Measurements from ENCODE around the gene EEF1G. TPM values are rescaled to one million over a fixed set of nuclear protein-coding genes. Genes with fewer than 3 reads are reported as not detected.

Gene EEF1G
- total RNA-seq, 4 donors from 2014 or later: 650 to 1,310 (median 1,178) TPM

DNA sequence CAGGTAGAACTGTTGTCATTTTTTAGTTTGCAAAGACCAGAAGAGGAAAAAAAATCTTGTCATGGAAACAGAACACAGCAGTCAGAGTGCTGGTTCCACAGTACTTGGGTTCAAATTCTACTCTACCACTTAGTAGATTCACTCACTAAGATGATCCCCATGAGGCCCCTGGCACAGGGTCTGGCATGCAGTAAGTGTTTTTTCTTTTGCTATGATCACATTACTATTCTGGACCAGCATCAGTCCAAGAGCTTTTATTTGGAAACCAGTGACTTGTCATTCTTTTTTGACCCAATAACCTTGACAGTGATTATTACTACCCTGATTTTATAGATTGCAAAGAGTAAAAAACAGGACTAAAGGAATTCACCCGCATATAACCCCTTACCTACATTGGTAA, 4.1 kb downstream of the EEF1G start:
- TF ChIP-seq, protein P1, sequence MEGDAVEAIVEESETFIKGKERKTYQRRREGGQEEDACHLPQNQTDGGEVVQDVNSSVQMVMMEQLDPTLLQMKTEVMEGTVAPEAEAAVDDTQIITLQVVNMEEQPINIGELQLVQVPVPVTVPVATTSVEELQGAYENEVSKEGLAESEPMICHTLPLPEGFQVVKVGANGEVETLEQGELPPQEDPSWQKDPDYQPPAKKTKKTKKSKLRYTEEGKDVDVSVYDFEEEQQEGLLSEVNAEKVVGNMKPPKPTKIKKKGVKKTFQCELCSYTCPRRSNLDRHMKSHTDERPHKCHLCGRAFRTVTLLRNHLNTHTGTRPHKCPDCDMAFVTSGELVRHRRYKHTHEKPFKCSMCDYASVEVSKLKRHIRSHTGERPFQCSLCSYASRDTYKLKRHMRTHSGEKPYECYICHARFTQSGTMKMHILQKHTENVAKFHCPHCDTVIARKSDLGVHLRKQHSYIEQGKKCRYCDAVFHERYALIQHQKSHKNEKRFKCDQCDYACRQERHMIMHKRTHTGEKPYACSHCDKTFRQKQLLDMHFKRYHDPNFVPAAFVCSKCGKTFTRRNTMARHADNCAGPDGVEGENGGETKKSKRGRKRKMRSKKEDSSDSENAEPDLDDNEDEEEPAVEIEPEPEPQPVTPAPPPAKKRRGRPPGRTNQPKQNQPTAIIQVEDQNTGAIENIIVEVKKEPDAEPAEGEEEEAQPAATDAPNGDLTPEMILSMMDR (IDR thresholded peaks at IDR 0.05; ENCODE audit: low read depth): no peak

DNA sequence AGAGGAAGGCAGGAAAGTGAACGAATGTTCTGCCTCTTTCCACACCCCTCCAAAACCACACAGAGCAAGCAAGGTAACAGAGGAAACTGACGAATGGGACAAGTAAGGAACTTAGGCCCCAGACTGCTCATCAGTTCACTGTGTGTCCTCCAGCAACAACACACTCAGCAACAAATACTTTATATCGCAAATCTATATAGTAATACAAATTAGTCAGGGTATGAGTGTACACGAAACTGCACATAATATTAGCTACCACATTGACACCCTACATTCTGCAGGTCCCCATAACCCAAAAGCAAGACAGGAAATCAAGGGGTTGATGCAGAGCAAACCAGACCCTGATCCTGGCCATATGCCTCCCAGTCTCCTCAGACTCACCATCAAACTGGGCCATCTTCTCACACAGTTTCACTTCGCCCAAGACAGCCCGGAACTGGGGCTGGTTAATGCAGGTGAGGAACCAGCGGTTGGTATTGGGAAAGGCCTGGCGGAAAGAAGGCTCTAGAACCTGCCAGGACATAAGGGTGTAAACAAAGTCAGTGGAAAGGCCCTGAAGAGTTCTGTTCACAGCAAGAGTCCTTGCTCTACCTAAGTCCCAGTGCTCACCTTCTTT, 6.6 kb downstream of the EEF1G start:
- TF ChIP-seq, protein P1 (IDR thresholded peaks at IDR 0.05; ENCODE audit: low read depth): no peak

DNA sequence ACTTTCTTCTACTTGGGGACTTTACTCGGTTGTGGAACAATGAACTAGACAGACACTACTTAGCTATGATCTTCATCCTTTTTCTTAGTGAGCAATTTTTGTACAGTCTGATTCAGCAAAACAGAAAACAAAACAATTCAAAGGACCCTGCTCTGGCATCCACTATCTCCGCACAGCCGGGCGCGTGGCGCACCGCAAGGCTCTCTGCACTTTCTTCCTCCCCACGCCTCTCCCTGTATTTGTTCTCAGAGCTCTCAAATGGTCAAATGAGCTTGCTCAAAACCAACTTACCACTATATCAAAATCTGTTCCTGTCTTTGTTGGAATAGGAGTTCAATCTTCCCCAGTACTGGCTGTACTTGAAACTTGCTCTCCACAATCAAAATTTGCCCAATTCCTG, 7.4 kb downstream of the EEF1G start:
- TF ChIP-seq, protein P1 (IDR thresholded peaks at IDR 0.05; ENCODE audit: low read depth): no peak

DNA sequence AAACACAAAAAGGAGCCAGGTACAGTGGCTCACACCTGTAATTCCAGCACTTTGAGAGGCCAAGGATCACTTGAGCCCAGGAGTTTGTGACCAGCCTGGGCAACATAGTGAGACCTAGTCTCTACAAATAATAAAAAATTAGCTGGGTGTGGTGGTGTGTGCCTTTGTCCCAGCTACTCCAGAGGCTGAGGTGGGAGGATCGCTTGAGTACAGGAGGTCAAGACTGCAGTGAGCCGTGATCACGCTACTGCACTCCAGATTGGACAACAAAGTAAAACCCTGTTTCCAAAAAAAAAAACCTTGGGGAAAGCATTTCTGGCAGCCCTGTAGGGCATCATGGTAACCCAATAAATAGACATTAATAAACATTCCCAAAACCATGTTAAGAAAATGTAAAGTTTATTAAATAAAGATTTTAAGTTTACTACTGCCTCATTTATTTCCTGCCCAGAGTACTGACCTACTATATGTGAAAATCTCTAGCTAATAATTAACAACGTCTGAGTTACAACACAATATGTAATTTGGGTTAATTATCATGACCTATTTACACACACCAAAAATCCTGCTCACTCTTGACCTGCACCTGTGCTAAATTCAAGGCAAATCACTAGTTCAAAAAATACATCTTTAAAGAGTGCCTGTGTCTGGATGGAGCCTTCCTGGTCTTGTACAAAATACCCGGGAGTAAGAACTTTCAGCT, 8.4 kb downstream of the EEF1G start:
- TF ChIP-seq, protein P1 (IDR thresholded peaks at IDR 0.05; ENCODE audit: low read depth): no peak

DNA sequence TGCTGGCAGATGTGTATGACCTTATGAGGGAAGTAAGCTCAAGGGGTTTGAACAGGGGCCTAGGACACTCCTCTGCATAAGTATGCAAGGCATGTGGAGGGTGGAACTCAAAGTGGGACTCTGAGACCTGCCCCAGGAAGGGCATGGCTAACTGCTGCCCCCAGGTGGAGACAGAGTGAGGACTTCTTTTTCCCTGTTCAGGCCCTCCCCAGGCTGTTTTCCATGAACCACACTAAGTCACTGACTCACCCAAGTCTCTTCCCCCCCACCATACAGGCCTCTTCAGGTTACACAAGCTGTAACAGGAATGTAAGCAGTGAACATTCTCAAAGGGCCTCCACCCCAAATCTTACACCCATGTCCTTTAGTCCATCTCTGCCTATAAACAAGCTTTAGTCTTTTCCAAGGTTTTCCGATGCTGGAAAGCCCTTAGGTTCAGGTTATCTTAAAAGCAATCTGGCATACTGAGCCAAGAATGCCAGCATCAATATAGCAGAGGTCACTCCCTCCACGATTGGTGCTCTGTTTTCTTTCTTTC, 13.1 kb downstream of the EEF1G start:
- TF ChIP-seq, protein P1 (IDR thresholded peaks at IDR 0.05; ENCODE audit: low read depth): no peak

DNA sequence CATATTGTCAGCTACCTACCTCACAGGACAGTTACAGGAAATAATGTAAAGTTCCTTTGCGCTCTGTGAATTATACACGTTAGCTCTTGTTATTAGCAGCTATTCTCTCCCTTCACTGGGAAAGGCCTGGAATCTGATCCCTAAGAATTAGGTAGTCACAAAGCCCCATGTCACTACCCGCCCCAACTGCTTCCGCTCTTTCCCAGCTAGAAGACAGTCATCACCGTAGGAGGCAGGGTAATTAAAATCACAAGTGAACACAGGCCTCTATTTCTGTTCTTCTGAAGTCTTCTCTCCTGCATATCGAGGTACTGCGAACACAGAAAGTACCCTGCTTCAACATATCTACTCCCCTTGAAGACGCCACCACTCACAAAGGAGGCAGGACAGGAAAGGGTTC, 14.5 kb downstream of the EEF1G start:
- TF ChIP-seq, protein P1 (IDR thresholded peaks at IDR 0.05; ENCODE audit: low read depth): no peak

DNA sequence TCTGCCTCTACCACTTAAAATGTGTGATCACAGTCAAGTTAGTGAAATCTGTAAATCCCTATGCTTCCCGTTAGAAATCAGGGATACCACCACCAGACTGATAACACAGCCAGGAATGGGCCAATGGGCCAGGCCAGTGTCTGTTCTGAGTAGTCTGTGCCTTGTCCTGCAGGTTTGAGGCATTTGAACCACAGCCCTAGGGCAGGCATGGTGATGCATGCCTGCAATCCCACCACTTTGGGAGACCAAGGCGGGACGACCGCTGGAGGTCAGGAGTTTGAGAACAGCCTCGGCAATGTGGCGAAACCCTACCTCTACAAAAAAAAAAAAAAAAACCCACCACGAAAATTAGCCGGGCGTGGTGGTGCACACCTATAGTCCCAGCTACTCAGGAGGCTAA, 15.0 kb downstream of the EEF1G start:
- TF ChIP-seq, protein P1 (IDR thresholded peaks at IDR 0.05; ENCODE audit: low read depth): no peak
